ENCODE data around the gene MRNIP. TPM values are rescaled to one million over a fixed set of nuclear protein-coding genes. Genes with fewer than 3 reads are reported as not detected.

MRNIP gene
- total RNA-seq, 4 donors from 2014 or later: 6.9 to 21.9 (median 10.7) TPM

DNA sequence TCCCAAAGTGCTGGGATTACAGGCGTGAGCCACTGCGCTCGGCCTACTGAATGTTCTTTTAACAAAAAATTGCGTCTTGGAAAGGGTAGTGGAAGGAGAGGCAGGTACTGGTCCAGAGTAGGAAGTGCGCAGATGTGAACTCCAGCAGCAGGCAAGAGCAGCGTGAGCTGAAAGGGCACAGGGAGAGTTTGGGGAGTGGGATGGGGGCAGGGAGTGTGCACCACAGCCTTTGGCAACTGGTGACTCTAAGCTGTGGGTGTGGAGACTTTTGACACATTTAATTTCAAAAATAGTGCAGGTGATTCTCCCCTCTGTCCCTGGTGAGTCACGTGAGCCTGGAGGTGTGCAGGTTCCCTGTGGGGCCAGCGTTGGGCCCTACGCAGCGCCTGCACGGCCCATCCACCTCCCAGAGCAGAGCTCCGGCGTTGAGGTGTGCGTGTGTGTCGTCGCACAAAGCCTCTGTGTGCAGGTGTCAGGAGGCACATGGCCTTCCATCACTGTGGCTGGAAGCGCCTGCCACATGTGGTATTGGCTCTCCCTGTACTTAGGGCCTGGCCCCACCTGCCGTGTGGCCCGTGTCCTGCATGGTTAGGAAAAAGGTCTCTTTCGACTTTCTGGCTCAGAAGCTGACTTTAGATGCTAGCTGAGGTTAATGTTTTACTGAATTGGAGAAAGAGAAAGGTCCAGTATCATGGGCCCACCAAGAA, 26.4 kb downstream of the MRNIP start:
- Histone ChIP-seq H3K27me3 (no peaks in the 10 kb centered on the region), H3K4me3 (no peak overlapping the region), H3K36me3 (peaks cover 55 to 98% (median 59%) of the 10 kb centered on the region in 3 donors), H3K4me1 (peaks cover 3 to 52% (median 14%) of the 10 kb centered on the region in 3 donors), H3K9me3 (no peaks in the 10 kb centered on the region), H3K27ac (no peak overlapping the region)
- intact Hi-C loops (cut with DNase I): no loop called here
- no peak for DNase-seq
- WGBS, 2 donors: 91 to 95% methylated on average over 11 of the region's 20 CpGs
- TF ChIP-seq POLR2A (IDR thresholded peaks at IDR 0.05): no peak
- TF ChIP-seq, protein P1, sequence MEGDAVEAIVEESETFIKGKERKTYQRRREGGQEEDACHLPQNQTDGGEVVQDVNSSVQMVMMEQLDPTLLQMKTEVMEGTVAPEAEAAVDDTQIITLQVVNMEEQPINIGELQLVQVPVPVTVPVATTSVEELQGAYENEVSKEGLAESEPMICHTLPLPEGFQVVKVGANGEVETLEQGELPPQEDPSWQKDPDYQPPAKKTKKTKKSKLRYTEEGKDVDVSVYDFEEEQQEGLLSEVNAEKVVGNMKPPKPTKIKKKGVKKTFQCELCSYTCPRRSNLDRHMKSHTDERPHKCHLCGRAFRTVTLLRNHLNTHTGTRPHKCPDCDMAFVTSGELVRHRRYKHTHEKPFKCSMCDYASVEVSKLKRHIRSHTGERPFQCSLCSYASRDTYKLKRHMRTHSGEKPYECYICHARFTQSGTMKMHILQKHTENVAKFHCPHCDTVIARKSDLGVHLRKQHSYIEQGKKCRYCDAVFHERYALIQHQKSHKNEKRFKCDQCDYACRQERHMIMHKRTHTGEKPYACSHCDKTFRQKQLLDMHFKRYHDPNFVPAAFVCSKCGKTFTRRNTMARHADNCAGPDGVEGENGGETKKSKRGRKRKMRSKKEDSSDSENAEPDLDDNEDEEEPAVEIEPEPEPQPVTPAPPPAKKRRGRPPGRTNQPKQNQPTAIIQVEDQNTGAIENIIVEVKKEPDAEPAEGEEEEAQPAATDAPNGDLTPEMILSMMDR (IDR thresholded peaks at IDR 0.05): no peak

- H3K9me3 ChIP-seq: no peaks in the 10 kb centered on the region
Measured at GRCh38 chr5:179830818-179831468, 27.7 kb downstream of the MRNIP start.

DNA sequence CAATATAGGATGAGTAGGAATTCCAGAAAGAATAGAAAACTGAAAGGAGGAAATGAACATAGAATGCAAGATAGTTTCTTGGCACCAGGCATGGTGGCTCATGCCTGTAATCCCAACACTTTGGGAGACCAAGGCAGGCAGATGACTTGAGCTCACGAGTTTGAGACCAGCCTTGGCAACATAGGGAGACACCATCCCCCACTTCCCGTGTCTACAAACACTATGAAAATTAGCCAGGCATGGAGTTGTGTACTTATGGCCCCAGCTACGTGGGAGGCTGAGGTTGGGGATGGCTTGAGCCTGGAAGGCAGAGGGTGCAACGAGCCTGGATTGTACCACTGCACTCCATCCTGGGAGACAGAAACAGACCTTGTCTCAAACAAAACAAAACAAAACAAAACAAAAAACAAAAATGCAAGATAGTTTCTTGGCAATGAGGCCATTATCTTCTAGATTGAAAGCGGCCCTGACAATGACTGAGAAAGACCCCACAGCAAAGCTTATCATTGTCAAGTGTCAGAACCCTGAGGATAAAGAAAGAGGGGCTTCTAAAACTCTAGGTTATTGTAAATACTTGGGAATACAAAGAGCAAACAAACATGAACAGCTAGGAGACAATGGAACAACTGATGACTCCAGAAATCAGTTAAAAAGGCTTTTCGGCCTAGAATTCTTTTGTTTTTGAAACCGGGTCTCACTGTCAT, 28.7 kb downstream of the MRNIP start:
- H3K4me3 ChIP-seq: no peak overlapping the region
- 73 to 84% methylated on average over 7 of the region's 7 CpGs for WGBS, 2 donors
- no peak overlapping the region for H3K27ac ChIP-seq
- peaks cover 58 to 98% (median 70%) of the 10 kb centered on the region in 3 donors for H3K36me3 ChIP-seq
- DNase-seq: no peak
- no peak for TF ChIP-seq POLR2A (IDR thresholded peaks at IDR 0.05)
- TF ChIP-seq, protein P1 (IDR thresholded peaks at IDR 0.05): no peak
- no peaks in the 10 kb centered on the region for H3K27me3 ChIP-seq
- H3K9me3 ChIP-seq: no peaks in the 10 kb centered on the region
- peaks cover 3 to 62% (median 16%) of the 10 kb centered on the region in 3 donors for H3K4me1 ChIP-seq
- intact Hi-C loops (cut with DNase I): no loop called here

More at GRCh38 chr5:179830818-179831468, 27.7 kb downstream of the MRNIP start:
- H3K4me3 ChIP-seq: no peak overlapping the region
- H3K36me3 ChIP-seq: peaks cover 48 to 98% (median 61%) of the 10 kb centered on the region in 3 donors
- TF ChIP-seq POLR2A (IDR thresholded peaks at IDR 0.05): no peak
- TF ChIP-seq, protein P1 (IDR thresholded peaks at IDR 0.05): no peak
- no peak for DNase-seq
- H3K27ac ChIP-seq: no peak overlapping the region
- peaks cover 3 to 52% (median 16%) of the 10 kb centered on the region in 3 donors for H3K4me1 ChIP-seq
- 94 to 98% methylated on average over 7 of the region's 7 CpGs for WGBS, 2 donors
- intact Hi-C loops (cut with DNase I): no loop called here
- H3K27me3 ChIP-seq: no peaks in the 10 kb centered on the region

DNA sequence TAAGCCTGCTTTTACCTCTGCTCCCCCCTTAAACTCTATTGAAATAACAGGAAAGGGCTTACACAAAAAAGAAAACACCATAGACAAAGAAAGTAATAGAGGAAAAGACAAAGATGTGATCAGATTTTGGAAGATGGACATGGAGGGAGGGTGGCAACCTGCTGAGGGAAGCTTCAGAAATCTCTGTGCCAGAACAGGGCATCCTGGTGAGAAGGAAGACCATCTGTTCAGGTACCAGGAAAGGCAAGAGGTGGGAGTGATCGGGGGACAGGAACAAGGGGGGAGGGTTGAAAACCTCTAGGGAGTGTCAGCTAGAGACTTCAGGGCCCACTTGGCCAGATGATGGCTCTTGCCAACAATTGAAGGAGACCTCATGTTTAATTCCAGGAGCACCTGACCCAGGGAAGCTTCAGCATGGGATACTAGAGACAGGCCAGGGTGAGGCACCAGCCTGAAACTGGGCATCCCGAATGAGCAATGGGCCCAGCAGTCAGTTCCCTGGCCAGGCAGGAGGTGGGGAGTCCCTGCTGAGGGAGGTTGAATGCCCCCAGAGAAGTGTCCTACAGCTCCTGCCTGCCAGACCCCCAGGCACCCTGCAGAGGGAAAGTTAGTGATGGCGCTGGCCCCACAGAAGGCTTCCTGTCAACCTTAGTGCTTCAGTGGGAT, 29.7 kb downstream of the MRNIP start:
- H3K36me3 ChIP-seq: peaks cover 66 to 100% (median 77%) of the 10 kb centered on the region in 3 donors

More for the DNA sequence above, 29.7 kb downstream of the MRNIP start:
- H3K4me3 ChIP-seq: no peak overlapping the region
- H3K4me1 ChIP-seq: peaks cover 10 to 72% (median 23%) of the 10 kb centered on the region in 3 donors
- H3K27me3 ChIP-seq: no peaks in the 10 kb centered on the region
- TF ChIP-seq POLR2A (IDR thresholded peaks at IDR 0.05): no peak
- TF ChIP-seq, protein P1 (IDR thresholded peaks at IDR 0.05): no peak
- WGBS, 2 donors: 92 to 94% methylated on average over 2 to 3 of the region's 3 CpGs
- H3K27ac ChIP-seq: no peak overlapping the region
- DNase-seq: no peak
- H3K9me3 ChIP-seq: no peaks in the 10 kb centered on the region
- intact Hi-C loops (cut with DNase I): no loop called here
